Measurements from ENCODE around the gene COQ10A.
"Not testable (repeated sequence)": the region's sequence is repeated elsewhere in the genome, so short reads cannot be mapped to it uniquely, and the experiment has no call there.

COQ10A gene

DNA sequence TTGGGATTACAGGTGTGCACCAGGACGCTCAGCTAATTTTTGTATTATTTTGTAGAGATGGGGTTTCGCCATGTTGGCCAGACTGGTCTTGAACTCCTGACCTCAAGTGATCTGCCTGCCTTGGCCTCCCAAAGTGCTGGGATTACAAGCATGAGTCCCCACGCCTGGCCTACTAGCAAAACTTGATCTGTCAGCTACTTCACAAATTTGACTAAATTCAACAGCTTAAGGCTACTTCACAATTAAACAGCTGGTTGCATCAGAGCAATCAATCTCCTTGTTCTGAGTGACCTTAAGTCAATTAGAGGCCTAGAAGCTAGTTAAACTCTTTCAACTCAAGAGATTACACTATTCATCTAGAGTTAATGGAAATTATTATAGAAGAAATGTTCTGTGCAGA lies 12.2 kb downstream of the COQ10A start:
- no peak for DNase-seq (ENCODE audit: low read depth, low spot score)

DNA sequence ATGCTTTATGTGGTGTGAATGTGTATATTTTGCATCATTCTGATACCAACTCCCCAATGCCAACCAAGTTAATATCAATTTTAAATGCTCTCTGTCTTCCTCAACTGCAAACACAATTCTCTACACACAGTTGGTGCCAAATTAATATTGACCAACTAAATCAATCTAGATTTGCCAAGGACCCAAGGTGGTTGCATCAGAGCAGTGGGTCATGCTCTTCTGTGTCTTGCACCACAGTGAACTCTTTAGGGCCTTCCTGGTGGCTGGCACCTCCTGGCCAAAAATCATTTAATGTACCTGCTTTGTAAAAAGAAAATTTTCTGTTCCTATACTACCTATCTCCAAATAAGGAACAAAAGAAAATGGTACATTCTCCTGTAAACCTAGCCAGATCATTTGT lies 14.1 kb downstream of the COQ10A start:
- no peak for DNase-seq (ENCODE audit: low read depth, low spot score)

DNA sequence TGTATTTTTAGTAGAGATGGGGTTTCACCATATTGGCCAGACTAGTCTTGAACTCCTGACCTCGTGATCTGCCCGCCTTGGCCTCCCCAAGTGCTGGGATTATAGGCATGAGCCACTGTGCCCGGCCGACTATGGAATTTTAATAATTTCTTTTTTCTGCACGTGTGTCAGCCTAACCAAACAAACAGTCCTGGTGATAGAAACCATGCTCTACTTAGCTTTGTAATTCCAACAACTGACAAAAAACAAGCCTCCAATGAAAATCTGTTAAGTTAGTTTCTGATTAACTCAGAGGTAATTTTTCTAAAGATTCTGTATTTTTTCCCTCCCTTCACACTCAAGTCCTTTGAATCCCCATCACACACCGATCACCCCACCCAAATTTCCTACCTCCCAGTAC lies 15.3 kb downstream of the COQ10A start:
- DNase-seq (ENCODE audit: low read depth, low spot score): no peak

DNA sequence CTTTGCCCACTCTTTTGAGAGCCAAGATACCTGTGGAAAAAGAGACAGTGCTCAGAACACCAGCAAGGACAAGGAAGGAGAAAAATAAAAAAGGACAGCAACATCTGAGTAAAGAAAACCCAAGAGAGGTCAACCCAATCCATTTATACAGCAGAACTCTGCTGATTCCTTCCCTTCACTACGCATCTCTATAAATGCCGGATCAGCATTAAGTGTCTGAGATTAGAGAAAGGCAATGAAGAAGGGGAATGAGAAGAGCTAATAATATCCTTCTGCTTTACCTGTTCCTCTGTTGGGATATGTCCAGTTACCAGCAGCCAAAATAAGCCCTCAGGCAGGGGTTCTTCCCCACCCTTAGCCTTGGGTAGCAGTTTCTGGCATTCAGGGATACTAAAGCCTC lies 15.8 kb downstream of the COQ10A start:
- no peak for DNase-seq (ENCODE audit: low read depth, low spot score)

DNA sequence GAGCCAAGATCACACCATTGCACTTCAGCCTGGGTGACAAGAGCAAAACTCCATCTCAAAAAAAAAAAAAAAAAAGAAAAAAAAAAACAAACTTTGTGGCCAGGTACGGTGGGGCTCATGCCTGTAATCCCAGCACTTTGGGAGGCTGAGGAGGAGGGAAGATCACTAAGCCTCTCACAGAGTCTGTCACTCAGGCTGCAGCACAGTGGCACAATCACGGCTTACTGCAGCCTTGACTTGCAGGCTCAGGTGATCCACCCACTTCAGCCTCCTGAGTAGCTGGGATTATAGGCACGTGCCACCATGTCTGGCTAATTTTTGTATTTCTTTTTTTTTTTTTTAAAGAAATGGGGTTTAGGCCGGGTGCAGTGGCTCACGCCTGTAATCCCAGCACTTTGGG lies 17.5 kb downstream of the COQ10A start:
- DNase-seq (ENCODE audit: low read depth, low spot score): not testable (repeated sequence)

DNA sequence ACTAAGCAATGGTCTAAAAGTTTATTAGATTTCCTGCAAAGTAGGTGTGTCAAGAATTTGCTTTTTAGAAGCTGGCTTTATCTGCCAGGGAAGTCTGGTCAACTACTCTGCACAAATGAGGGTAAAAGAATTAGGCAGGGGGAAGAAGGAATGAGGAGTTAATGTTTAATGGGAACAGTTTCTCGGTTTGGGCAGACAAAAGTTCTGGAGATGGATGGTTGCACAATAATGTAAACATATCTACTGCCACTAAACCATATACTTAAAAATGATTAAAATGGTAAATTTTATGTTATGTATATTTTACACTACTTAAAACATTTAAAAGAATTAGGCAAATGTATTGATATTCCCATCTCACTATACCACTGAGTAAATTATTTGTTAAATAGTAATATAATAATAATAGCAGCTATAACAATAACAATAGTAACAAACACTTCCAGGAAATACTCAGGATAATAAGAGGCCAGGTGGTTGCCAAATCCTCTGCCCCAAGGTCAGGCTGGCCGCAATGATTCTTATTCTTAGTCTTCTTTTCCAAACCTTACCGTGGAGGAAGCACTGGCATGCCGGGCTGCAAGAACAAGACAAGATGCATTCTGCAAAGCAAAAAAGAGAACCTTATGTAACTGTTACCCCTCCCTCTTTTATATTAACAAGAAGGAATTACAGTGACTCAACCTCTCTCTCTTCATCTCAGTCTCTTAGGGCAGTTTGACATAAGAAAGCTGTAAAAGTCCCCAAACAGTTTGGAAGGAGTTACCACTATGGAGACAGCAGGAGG lies 19.5 kb downstream of the COQ10A start:
- DNase-seq (ENCODE audit: low read depth, low spot score): no peak

DNA sequence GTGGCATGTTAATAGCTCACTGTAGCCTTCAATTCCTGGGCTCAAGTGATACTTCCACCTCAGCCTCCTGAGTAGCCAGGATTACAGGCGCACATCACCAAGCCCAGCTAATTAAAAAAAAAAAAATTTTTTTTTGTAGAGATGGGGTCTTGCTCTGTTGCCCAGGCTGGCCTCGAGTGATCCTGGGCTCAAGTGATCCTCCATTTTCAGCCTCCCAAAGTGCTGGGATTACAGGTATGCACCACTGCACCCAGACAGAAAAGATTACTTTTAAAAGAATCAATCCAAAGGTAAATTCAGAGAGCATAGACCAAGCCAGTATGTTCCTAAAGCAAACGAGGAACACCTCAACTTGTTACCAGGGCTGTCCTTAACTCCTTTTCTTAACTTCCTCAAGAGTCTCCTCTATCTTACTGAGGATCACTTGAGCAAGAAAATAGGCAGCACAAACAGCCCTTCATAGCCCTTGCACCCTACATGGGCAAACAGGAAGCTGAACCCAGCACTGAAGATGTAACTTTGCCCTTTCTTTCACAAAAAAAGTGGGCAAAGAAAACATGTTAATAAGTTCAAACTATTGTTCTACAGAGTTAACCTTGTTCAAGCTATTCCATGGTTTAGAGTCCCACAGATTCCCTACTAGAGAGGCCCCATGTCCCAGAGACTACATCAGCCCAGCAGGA lies 22.1 kb downstream of the COQ10A start:
- DNase-seq (ENCODE audit: low read depth, low spot score): no peak

DNA sequence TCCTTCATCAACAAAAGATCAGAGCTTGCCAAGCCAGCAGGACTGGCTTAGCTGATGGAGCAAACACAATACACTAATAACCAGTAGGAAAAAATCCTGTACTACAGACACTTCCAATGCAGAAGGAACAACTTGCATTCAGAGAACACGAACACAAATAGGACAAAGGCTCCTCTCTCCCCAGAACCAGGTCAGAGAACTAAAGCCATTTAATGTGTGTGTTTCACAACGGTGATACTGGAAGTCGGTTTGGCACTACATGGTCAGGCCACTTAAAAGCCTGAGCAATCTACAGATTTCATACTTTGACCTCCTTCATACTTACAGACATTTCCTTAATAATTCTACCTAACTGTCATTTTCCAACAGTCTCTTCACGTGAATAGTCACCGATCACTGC lies 27.1 kb downstream of the COQ10A start:
- no peak for DNase-seq (ENCODE audit: low read depth, low spot score)

DNA sequence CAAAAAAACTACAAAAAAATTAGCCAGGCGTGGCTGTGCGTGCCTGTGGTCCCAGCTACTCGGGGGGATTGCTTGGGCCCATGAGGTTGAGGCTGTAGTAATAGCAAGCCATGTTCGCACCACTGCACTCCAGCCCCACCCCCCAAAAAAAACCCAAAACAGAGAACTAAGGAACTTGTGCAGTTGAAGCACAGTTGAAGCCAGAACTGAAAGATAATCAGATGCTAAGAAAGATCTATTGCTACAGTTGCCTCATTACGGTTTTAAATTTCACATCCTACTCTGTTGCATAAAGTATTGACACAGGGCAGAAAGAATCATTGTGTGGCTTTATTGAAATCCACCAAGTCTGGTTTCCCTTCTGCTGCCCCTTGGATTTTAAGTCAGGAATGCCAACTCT lies 29.6 kb downstream of the COQ10A start:
- DNase-seq (ENCODE audit: low read depth, low spot score): no peak

DNA sequence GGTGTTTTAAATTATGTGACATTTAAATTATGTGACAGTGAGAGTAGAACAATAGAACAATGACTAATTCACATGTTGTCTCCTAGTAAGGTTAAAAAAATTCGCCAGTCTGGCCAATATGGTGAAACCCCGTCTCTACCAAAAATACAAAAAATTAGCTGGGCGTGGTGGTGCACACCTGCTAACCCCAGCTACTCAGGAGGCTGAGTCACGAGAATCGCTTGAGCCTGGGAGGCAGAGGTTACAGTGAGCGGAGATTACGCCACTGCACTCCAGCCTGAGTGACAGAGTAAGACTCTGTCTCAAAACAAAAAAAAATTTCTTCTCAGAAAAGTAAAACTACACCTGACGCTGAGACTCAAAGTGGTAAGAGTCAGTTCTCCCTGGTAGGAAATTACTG lies 30.7 kb downstream of the COQ10A start:
- DNase-seq (ENCODE audit: low read depth, low spot score): no peak

DNA sequence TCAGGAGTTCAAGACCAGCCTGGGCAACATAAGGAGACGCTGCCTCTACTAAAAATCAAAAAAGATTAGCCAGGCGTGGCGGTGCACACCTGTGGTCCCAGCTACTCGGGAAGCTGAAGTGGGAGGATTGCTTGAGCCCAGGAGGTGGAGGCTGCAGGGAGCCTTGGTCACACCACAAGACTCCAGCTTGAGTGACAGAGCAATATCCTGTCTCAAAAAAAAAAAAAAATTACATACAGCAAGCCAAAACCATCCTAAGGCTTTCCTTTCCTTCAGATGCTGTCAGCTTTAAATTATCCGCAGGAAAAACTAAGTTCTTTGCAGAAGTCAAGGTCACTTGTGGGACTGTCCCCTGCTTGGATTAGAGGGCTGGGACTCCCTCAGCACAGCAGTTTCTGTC lies 32.1 kb downstream of the COQ10A start:
- DNase-seq (ENCODE audit: low read depth, low spot score): no peak

DNA sequence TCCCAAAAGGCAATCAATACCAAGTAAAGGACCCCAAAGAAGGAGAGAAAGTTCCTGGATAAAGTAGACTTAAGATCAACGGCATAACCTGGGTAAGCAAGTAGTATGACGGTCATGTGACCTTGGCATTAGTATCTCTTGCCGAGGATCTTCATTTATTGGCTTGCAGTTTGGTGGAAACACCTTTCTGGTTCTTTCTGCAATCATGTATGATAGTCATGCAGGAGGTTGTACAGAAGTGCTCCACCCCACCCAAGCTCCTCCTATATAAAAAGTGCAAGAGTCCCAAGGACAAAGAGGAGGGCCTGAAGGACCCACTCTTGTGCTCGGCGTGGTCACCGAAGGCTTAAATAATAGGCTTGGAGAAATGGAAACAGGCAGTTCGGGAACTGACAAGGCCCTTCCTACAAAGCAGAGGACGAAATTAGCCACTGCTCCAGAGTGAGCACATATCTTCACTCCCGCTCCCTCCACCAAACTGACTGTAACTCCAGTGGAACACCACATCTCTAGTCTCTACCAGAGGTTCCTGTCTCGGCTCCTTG lies 32.6 kb downstream of the COQ10A start:
- DNase-seq (ENCODE audit: low read depth, low spot score): no peak

DNA sequence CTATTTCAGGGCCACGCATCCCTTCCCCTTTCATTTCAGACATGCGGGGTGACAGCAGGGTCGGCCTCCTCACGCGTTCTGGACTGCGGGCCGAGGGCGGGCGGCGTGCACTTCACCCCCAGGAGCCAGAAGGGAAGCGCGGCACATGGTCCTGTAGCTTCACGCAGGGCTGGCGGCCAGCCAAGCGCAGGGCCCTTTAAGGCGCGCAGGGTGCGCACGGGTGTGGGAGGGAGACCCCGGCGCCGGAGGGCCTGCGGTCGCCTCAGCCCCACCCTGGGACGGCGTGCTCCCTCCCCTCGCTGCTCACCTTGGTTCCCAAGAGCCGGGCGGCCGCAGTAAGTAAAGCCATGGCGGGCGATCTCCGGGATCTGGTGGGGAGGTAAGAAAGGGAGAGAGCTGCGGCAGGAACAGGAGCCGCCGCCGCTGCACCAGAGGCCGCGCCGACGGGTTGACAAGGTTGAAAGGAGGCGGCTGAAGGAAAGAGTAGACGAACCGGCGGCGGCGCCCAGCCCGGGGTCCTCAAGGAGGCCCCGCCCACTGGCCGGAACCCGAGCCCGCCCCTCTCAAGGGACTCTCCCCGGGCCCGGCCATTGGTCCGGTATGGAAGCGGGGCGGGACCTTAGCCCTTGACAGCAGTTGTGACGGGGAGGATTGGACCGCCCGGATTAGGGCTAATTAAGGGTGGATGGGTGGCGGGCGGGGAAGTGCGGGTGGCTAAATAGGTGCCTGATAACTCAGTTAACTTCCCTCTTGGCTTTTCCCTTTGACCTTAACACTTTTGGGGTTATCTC lies 33.3 kb downstream of the COQ10A start, which contains the start of gene CS:
CS (minus strand) TSS at position 478 of the 791 bp plus-strand sequence; CDS start at position 349, 129 bp downstream.
- DNase-seq (ENCODE audit: low read depth, low spot score): peak; percentile 90

DNA sequence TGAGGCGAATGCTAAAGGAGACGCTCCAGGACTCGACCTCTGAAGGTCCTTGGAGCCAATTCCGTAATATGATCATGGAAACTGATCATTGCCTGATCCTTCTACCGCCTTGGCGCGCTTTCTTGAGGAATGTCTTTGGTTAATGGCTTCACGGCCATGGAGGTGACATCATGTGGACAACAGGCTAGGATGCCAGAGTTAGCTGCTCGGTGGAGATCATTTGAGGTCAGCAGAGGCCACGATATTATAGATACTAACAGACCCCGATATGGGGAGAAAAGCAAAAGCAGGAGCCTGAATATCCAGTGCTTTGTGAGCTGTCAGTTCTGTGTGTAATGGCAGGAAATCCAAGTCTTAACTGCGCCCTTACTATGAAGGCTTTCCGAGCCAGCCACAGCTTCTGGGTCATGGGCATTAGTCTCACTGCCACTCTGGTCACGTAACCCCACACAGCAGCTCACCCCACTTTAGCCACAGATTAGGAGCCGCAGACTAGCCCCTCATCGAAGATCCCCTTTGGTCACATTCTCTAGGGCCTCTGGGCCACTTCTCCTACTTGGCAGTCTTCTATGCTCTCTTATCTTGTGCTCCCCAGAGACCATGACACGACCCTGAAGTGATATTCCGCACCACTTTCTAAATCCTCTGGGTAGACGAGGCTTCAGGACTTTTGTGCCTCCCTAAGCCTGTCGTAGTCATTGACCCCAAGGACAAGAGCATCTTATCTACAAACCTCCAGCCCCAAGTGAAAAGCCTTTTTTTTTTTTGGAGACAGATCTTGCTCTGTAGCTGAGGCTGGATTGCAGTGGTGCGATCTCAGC lies 34.1 kb downstream of the COQ10A start:
- DNase-seq (ENCODE audit: low read depth, low spot score): no peak

DNA sequence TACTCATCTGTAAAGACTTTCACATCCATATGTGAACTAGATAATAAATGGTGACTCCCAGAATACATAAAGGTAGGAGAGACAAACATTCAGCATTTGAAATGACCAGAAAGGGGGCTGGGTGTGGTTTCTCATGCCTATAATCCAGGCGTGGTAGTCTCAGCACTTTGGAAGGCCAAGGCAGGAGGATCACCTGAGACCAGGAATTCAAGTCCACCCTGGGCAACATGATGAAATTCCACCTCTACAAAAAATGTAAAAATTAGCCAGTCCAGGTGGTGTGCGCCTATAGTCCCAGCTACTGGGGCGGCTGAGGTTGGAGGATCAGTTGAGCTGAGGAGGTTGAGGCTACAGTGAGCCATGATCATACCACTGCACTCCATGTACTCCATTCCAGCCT lies 37.5 kb downstream of the COQ10A start:
- DNase-seq (ENCODE audit: low read depth, low spot score): no peak

DNA sequence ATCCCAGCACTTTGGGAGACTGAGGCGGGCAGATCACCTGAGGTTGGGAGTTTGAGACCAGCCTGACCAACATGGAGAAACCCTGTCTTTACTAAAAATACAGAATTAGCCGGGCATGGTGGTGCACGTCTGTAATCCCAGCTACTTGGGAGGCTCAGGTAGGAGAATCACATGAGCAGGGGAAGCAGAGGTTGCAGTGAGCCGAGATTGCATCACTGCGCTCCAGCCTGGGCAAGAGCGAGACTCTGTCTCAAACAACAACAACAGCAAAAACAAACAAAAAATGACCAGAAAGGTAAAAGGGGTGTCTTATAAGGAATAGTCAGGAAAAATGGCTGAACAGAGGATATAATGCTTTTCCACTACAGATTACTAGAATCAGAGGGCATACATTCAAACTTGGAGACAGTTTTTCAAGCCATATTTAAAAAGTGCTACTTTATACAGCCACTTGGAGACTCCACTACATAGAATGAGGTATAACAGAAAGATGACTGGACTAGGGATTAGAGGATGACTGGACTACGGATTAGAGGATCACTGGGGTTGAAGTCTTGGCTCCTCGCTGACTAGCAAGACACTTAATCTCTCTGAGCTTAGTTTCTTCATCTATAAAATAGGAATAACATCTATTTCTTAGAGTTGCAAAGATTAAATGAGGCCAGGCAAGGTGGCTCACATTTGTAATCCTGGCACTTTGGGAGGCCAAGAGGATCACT lies 38.3 kb downstream of the COQ10A start:
- no peak for DNase-seq (ENCODE audit: low read depth, low spot score)

DNA sequence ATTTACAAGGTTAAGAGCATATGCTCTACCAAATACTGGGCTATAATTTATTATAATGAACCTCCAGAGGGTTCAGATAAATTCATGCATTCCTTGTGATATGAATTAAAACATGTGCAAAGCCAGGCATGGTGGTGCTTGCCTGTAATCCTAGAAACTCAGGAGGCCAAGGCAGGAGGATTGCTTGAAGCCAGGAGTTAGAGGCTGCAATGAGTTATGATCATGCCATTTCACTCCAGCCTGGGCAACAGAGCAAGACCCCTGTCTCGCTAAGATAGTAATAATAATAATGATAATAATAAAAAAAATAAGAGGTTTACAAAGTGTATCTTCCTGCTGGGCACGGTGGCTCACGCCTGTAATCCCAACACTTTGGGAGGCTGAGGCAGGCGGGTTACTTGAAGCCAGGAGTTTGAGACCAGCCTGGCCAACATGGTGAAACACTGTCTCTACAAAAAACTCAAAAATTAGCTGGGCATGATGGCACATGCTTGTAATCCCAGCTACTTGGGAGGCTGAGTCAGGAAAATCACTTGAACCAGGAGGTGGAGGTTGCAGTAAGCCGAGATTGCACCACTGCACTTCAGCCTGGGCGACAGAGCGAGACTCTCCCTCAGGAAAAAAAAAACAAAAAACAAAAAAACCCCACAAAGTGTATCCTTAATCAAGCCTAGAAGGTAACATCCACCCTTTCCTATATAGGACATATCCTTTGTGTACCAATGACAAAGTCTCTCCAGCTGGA lies 40.7 kb downstream of the COQ10A start:
- DNase-seq (ENCODE audit: low read depth, low spot score): no peak

DNA sequence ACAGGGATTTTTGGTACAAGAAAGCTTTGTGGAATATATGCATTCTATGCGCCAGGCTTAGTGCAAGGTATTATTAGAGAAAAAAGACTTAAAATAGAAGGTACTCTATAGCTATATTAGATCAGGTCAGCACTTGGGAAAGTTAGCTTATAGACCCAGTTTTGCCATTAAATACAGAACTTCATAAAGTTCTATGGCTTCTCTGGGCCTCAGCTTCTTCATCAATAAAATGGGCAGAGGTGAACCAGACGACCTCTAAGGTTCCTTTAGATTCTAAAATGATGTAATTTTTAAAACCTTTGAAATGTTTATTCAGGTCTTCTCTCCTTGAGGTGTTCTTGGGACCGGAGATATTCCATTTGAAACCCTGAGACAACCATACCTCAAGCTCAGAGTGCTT lies 42.0 kb downstream of the COQ10A start:
- no peak for DNase-seq (ENCODE audit: low read depth, low spot score)

DNA sequence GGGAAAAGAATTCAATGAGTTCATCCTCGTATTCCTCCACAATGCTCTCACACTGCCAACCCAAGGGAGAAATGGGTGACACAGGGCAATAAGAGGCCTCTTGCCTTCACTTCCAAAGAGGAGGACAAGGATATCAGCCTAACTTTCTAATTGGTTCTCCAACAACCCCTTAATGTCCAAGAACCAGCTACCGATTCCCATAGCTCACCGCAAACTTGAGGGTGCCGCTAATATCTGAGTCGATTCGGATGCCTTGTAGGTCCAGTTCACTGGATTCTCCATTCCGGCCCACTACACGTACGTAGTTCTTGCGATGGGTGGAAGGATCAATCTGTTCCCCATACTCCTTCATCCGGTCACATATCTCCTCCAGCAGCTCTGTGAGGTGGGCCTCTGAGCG lies 44.3 kb downstream of the COQ10A start:
- no peak for DNase-seq (ENCODE audit: low read depth, low spot score)

DNA sequence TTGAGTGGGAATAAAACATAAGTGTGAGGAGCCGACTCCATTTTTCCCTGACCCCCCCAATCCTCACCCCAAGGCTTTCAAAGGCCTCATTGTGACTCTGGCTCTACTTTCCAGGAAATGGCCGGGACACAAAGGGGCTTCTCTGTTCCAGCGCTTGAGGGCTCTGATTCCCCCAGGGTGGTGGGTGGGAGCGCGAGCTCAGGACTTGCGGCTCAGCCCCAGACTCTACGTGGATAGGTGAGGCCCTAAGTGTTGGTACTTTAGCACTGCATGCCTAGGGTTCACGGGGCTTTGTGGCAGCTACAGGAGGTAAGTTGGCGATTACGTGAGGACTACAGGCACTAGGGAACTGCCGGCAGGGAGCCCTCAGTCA lies 48.5 kb downstream of the COQ10A start:
- DNase-seq (ENCODE audit: low read depth, low spot score): no peak

All from iPS DF 19.7 (cell line).